K562 (cell line): ENCODE measurements around the gene JPH2.

ENCODE experiments used
- DMBX1 ChIP-seq: fragments of 250-450 bp; sonication (Bioruptor Pico); IDR thresholded peaks from 2 replicates; pipeline ENCODE4 v1.8.0; 2022; ENCODE audit warnings: inconsistent platforms, mild to moderate bottlenecking, moderate library complexity, borderline replicate concordance
- FOXA1 ChIP-seq: fragments of 450-650 bp; IDR thresholded peaks from 2 replicates; pipeline ENCODE4 v1.6.1; 2016; ENCODE audit warnings: mild to moderate bottlenecking, borderline replicate concordance
- JUN ChIP-seq, 2 experiments: sonication (generic) in 1 of 2; formaldehyde crosslinking in 1 of 2; IDR thresholded peaks; 2 replicates each; pipeline versions ENCODE4 v1.6.1 to v1.8.0; 2012 to 2022; ENCODE audit warnings: borderline replicate concordance in 2 of 2, mild to moderate bottlenecking in 2 of 2, improper control_type of control experiment in 1 of 2, low read depth in 1 of 2, low read length in 1 of 2, missing genetic modification reagents in 1 of 2
- MYC ChIP-seq, 2 experiments: fragments of 250-450 bp in 1 of 2; sonication (Bioruptor Pico) in 1 of 2; IDR thresholded peaks; 2 replicates each; pipeline versions ENCODE4 v1.5.1 to v1.6.1; 2012 to 2021; ENCODE audit warnings: low read depth in 2 of 2, borderline replicate concordance in 1 of 2, improper control_type of control experiment in 1 of 2, low read length in 1 of 2, mild to moderate bottlenecking in 1 of 2, moderate library complexity in 1 of 2
- TCF7 ChIP-seq: sonication (generic); IDR thresholded peaks from 2 replicates; pipeline ENCODE4 v1.6.1; 2016; ENCODE audit warnings: antibody characterized with exemption, borderline replicate concordance
- TGIF2 ChIP-seq: sonication (generic); formaldehyde crosslinking; IDR thresholded peaks from 2 replicates; pipeline ENCODE4 v1.8.1; 2022; ENCODE audit warnings: mild to moderate bottlenecking, missing genetic modification reagents, moderate library complexity
- TF ChIP-seq, protein P1 (sequence below), 3 experiments: IDR thresholded peaks in 2 of 3; conservative IDR thresholded peaks in 1 of 3; 2 replicates each; pipeline ENCODE4 v1.5.1; 2011 to 2012; ENCODE audit warnings: low read length in 3 of 3, mild to moderate bottlenecking in 3 of 3, control low read depth in 2 of 3, improper control_type of control experiment in 1 of 3, inconsistent platforms in 1 of 3, low read depth in 1 of 3, mixed read lengths in 1 of 3, moderate library complexity in 1 of 3; ENCODE audit not compliant: insufficient read depth in 2 of 3
- TF ChIP-seq, protein P2 (sequence below): sonication (generic); formaldehyde crosslinking; IDR thresholded peaks from 2 replicates; pipeline ENCODE4 v1.8.1; 2023; ENCODE audit warnings: mild to moderate bottlenecking, missing genetic modification reagents
- TF ChIP-seq, protein P3 (sequence below): sonication (generic); formaldehyde crosslinking; IDR thresholded peaks from 2 replicates; pipeline ENCODE4 v1.8.1; 2023; ENCODE audit warnings: mild to moderate bottlenecking, missing genetic modification reagents, moderate library complexity

DNA sequence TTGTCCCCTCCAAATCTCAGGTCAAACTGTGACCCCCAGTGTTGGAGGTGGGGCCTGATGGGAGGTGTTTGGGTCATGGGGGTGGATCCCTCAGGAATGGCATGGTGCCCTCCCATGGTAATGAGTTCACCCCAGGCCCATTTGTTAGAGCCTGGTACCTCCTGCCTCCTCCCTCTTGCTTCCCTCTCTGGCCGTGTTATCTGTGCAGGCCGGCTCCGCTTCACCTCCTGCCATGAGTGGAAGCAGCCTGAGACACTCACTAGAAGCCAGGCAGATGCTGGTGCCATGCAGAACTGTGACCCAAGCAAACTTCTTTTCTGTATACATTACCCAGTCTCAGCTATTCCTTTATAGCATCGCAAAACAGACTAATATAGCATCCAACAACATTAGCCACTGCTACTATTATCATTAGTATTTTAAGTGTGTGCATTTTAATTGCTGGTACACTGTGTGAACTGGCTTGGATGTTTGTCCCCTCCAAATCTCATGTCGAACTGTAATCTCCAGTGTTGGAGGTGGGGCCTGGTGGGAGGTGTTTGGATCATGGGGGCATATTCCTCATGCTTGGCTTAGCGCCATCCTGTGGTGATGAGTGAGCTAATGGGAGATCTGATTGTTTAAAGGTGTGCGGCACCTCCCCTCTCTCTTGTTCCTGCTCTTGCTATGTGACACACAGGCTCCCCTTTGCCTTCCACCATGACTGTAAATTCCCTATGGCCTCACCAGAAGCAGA lies 35.8 kb upstream of the JPH2 start:
- TF ChIP-seq, protein P1, sequence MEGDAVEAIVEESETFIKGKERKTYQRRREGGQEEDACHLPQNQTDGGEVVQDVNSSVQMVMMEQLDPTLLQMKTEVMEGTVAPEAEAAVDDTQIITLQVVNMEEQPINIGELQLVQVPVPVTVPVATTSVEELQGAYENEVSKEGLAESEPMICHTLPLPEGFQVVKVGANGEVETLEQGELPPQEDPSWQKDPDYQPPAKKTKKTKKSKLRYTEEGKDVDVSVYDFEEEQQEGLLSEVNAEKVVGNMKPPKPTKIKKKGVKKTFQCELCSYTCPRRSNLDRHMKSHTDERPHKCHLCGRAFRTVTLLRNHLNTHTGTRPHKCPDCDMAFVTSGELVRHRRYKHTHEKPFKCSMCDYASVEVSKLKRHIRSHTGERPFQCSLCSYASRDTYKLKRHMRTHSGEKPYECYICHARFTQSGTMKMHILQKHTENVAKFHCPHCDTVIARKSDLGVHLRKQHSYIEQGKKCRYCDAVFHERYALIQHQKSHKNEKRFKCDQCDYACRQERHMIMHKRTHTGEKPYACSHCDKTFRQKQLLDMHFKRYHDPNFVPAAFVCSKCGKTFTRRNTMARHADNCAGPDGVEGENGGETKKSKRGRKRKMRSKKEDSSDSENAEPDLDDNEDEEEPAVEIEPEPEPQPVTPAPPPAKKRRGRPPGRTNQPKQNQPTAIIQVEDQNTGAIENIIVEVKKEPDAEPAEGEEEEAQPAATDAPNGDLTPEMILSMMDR (IDR thresholded peaks at IDR 0.05 in 2 of 3, conservative IDR thresholded peaks at IDR 0.05 in 1 of 3; ENCODE audit: insufficient read depth in 2 of 3, low read depth in 1 of 3, low read length in 3 of 3), result peak; percentile 13 to 36 (median 33); a peak in 3 of 6 replicates
- no peak for TF ChIP-seq JUN (IDR thresholded peaks at IDR 0.05; ENCODE audit: borderline replicate concordance, low read depth, low read length)
- no peak for TF ChIP-seq JUN (CRISPR knock-in tag; IDR thresholded peaks at IDR 0.05; ENCODE audit: borderline replicate concordance)
- TF ChIP-seq, protein P2, sequence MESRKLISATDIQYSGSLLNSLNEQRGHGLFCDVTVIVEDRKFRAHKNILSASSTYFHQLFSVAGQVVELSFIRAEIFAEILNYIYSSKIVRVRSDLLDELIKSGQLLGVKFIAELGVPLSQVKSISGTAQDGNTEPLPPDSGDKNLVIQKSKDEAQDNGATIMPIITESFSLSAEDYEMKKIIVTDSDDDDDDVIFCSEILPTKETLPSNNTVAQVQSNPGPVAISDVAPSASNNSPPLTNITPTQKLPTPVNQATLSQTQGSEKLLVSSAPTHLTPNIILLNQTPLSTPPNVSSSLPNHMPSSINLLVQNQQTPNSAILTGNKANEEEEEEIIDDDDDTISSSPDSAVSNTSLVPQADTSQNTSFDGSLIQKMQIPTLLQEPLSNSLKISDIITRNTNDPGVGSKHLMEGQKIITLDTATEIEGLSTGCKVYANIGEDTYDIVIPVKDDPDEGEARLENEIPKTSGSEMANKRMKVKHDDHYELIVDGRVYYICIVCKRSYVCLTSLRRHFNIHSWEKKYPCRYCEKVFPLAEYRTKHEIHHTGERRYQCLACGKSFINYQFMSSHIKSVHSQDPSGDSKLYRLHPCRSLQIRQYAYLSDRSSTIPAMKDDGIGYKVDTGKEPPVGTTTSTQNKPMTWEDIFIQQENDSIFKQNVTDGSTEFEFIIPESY (CRISPR knock-in tag), result no peak
- TF ChIP-seq DMBX1 (CRISPR knock-in tag), result no peak
- no peak for TF ChIP-seq TCF7
- TF ChIP-seq, protein P3, sequence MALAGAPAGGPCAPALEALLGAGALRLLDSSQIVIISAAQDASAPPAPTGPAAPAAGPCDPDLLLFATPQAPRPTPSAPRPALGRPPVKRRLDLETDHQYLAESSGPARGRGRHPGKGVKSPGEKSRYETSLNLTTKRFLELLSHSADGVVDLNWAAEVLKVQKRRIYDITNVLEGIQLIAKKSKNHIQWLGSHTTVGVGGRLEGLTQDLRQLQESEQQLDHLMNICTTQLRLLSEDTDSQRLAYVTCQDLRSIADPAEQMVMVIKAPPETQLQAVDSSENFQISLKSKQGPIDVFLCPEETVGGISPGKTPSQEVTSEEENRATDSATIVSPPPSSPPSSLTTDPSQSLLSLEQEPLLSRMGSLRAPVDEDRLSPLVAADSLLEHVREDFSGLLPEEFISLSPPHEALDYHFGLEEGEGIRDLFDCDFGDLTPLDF (CRISPR knock-in tag), result no peak
- no peak for TF ChIP-seq MYC (IDR thresholded peaks at IDR 0.05; ENCODE audit: low read depth, low read length)
- TF ChIP-seq MYC (CRISPR knock-in tag; IDR thresholded peaks at IDR 0.05; ENCODE audit: borderline replicate concordance, low read depth), result no peak
- TF ChIP-seq TGIF2, result no peak
- TF ChIP-seq FOXA1, result no peak
